RWPE2 (cell line): ENCODE data around the gene DYTN.

Source experiments
- ATAC-seq: fragments of 200-7000 bp; cut with Tn5 transposase; 3 replicates; pipeline ENCODE4 v1.9.1; 2021; ENCODE audit warnings: low read depth
- DNase-seq: peaks from one replicate; pipeline ENCODE4 v3.0.0-alpha.2; 2020; ENCODE audit warnings: low spot score
- H3K27ac ChIP-seq: fragments of 450-650 bp; 2 replicates; pipeline ENCODE4 v1.5.1; 2017; ENCODE audit warnings: mild to moderate bottlenecking; ENCODE audit not compliant: poor library complexity, severe bottlenecking
- H3K27me3 ChIP-seq: fragments of 250-450 bp; sonication (Bioruptor Pico); 2 replicates; pipeline ENCODE4 v1.5.1; 2021; ENCODE audit warnings: mild to moderate bottlenecking, moderate library complexity; ENCODE audit not compliant: insufficient read depth, poor library complexity, severe bottlenecking
- H3K36me3 ChIP-seq: fragments of 250-450 bp; sonication (Bioruptor Pico); 2 replicates; pipeline ENCODE4 v1.5.1; 2020; ENCODE audit warnings: low read depth, mild to moderate bottlenecking, moderate library complexity
- H3K4me1 ChIP-seq: fragments of 250-450 bp; sonication (Bioruptor Pico); 2 replicates; pipeline ENCODE4 v1.5.1; 2021; ENCODE audit warnings: mild to moderate bottlenecking, moderate library complexity; ENCODE audit not compliant: insufficient read depth, poor library complexity, severe bottlenecking
- H3K4me3 ChIP-seq: fragments of 250-450 bp; sonication (Bioruptor Pico); 2 replicates; pipeline ENCODE4 v1.5.1; 2021; ENCODE audit warnings: mild to moderate bottlenecking, moderate library complexity; ENCODE audit not compliant: severe bottlenecking
- H3K9me3 ChIP-seq: fragments of 250-450 bp; sonication (Bioruptor Pico); 2 replicates; pipeline ENCODE4 v1.5.1; 2021; ENCODE audit warnings: mild to moderate bottlenecking, moderate library complexity; ENCODE audit not compliant: severe bottlenecking
- CTCF ChIP-seq: fragments of 450-650 bp; IDR thresholded peaks from one replicate; pipeline ENCODE4 v1.5.1; 2017; ENCODE audit warnings: mild to moderate bottlenecking, moderate library complexity; ENCODE audit not compliant: poor library complexity, severe bottlenecking

Gene DYTN

GRCh38 chr2:206647985-206648384, 70.2 kb downstream of the DYTN start:
- peaks cover 3% of the 10 kb centered on the region for H3K27me3 ChIP-seq
- no peak overlapping the region for H3K4me3 ChIP-seq
- no peak for TF ChIP-seq CTCF
- H3K36me3 ChIP-seq, result no peaks in the 10 kb centered on the region
- H3K9me3 ChIP-seq, result no peaks in the 10 kb centered on the region
- no peaks in the 10 kb centered on the region for H3K4me1 ChIP-seq
- DNase-seq (no peak), ATAC-seq (no peak)
- no peak overlapping the region for H3K27ac ChIP-seq

- Histone ChIP-seq H3K9me3 (no peaks in the 10 kb centered on the region), H3K4me1 (no peaks in the 10 kb centered on the region), H3K4me3 (no peak within 1 kb of the TSS), H3K27ac (no peak within 1 kb of the TSS), H3K27me3 (peaks cover 20% of the 10 kb centered on the region), H3K36me3 (no peaks in the 10 kb centered on the region)
- DNase-seq (no peak), ATAC-seq (peak; percentile 66; the same call in 1 of the 3 replicates)
- no peak for TF ChIP-seq CTCF
These were observed 75.8 kb downstream of the DYTN start, which contains the start of gene FAM237A for GRCh38 chr2:206642075-206643025. TSS of gene FAM237A (plus strand) at chr2:206642487. CDS start at chr2:206644237, 1,750 bp downstream.

GRCh38 chr2:206641226-206641625, 77.0 kb downstream of the DYTN start:
- no peak for ATAC-seq
- no peaks in the 10 kb centered on the region for H3K4me1 ChIP-seq
- no peak overlapping the region for H3K4me3 ChIP-seq
- no peaks in the 10 kb centered on the region for H3K36me3 ChIP-seq
- no peak for TF ChIP-seq CTCF
- no peak for DNase-seq
- peaks cover 20% of the 10 kb centered on the region for H3K27me3 ChIP-seq
- no peaks in the 10 kb centered on the region for H3K9me3 ChIP-seq
- no peak overlapping the region for H3K27ac ChIP-seq

- H3K27me3 ChIP-seq, result peaks cover 20% of the 10 kb centered on the region
- no peaks in the 10 kb centered on the region for H3K9me3 ChIP-seq
- no peak for ATAC-seq
- H3K27ac ChIP-seq, result no peak overlapping the region
- no peak for DNase-seq
- H3K4me1 ChIP-seq, result no peaks in the 10 kb centered on the region
- no peaks in the 10 kb centered on the region for H3K36me3 ChIP-seq
- TF ChIP-seq CTCF, result no peak
- H3K4me3 ChIP-seq, result no peak overlapping the region
These were observed 78.6 kb downstream of the DYTN start for GRCh38 chr2:206639636-206640035.

GRCh38 chr2:206635015-206635414, 83.2 kb downstream of the DYTN start:
- TF ChIP-seq CTCF, result no peak
- Histone ChIP-seq H3K27me3 (peaks cover 5% of the 10 kb centered on the region), H3K27ac (no peak overlapping the region), H3K9me3 (no peaks in the 10 kb centered on the region), H3K4me1 (no peaks in the 10 kb centered on the region), H3K4me3 (no peak overlapping the region), H3K36me3 (no peaks in the 10 kb centered on the region)
- ATAC-seq, result no peak
- DNase-seq, result no peak
